NB4 (cell line): ENCODE results near the gene ABCC12.

Source experiments
- DNase-seq: peaks from one replicate; pipeline ENCODE4 v3.0.0; 2010; ENCODE audit warnings: low read depth
- H3K4me3 ChIP-seq: one replicate; pipeline ENCODE4 v1.5.1; 2011; ENCODE audit warnings: mild to moderate bottlenecking, low read depth, low read length, moderate library complexity
- CTCF ChIP-seq: IDR thresholded peaks from one replicate; pipeline ENCODE4 v1.5.1; 2012; ENCODE audit warnings: low read depth, low read length
- MAX ChIP-seq: IDR thresholded peaks from 2 replicates; pipeline ENCODE4 v1.6.1; 2011; ENCODE audit warnings: low read depth, low read length
- MYC ChIP-seq: IDR thresholded peaks from 2 replicates; pipeline ENCODE4 v1.6.1; 2011; ENCODE audit warnings: low read depth, low read length
- POLR2A ChIP-seq: IDR thresholded peaks from 2 replicates; pipeline ENCODE4 v1.6.1; 2011; ENCODE audit warnings: mild to moderate bottlenecking; ENCODE audit not compliant: insufficient read length; ENCODE audit errors: extremely low read depth

ABCC12 gene

GRCh38 chr16:48110000-48110399 is 45.8 kb downstream of the ABCC12 start:
- TF ChIP-seq POLR2A (no peak), CTCF (no peak), MYC (no peak), MAX (no peak)
- H3K4me3 ChIP-seq: no peak overlapping the region
- no peak for DNase-seq

- no peak overlapping the region for H3K4me3 ChIP-seq
- TF ChIP-seq POLR2A: no peak
- TF ChIP-seq CTCF: no peak
- no peak for TF ChIP-seq MAX
- TF ChIP-seq MYC: no peak
- no peak for DNase-seq
Measured at GRCh38 chr16:48109475-48109874, 46.3 kb downstream of the ABCC12 start.

- H3K4me3 ChIP-seq: no peak overlapping the region
- DNase-seq: no peak
- TF ChIP-seq POLR2A: no peak
Measured at GRCh38 chr16:48106446-48106845, 49.3 kb downstream of the ABCC12 start.
